Left lung (tissue), 10 donors: ENCODE data around the gene MB. TPM values are rescaled to one million over a fixed set of nuclear protein-coding genes. Genes with fewer than 3 reads are reported as not detected.

Experiments
- ATAC-seq: fragments of 200-7000 bp; cut with Tn5 transposase; one replicate; pipeline ENCODE4 v1.9.1; 2020; ENCODE audit warnings: moderate library complexity
- DNase-seq, 4 donors: peaks; one replicate each; pipeline ENCODE4 v3.0.0-alpha.2; 2013 to 2020
- H3K27ac ChIP-seq, 2 donors: fragments of 200-600 bp; sonication (generic) in 1 of 2; one replicate each; pipeline versions ENCODE4 v1.5.0 to v1.8.0; 2020 to 2021
- H3K27me3 ChIP-seq, 2 donors: fragments of 200-600 bp; sonication (generic) in 1 of 2; one replicate each; pipeline versions ENCODE4 v1.5.0 to v1.8.0; 2020 to 2021
- H3K36me3 ChIP-seq, 2 donors: fragments of 200-600 bp; sonication (generic) in 1 of 2; one replicate each; pipeline versions ENCODE4 v1.5.0 to v1.8.0; 2020 to 2021
- H3K4me1 ChIP-seq, 2 donors: fragments of 200-600 bp; one replicate each; pipeline ENCODE4 v1.8.0; 2021
- H3K4me3 ChIP-seq, 2 donors: fragments of 200-600 bp; sonication (generic) in 1 of 2; one replicate each; pipeline versions ENCODE4 v1.5.0 to v1.8.0; 2020 to 2021; ENCODE audit warnings: mild to moderate bottlenecking in 1 of 2
- H3K9me3 ChIP-seq, 2 donors: fragments of 200-600 bp; sonication (generic) in 1 of 2; one replicate each; pipeline versions ENCODE4 v1.5.0 to v1.8.0; 2020 to 2021
- CTCF ChIP-seq, 2 donors: fragments of 200-600 bp; sonication (generic) in 1 of 2; IDR thresholded peaks; one replicate each; pipeline versions ENCODE4 v1.5.0 to v1.8.0; 2021; ENCODE audit warnings: antibody characterized with exemption in 2 of 2
- intact Hi-C, 2 donors: fragments of 100-400 bp; cut with DNase I; formaldehyde crosslinking; loops; one replicate each; pipeline versions ENCODE4 v1.11.2 to v1.14.2; 2022
- polyA plus RNA-seq, 6 donors: library from polyadenylated mRNA; unstranded; fragments of 120-200 nt; gene quantifications; one replicate each; pipeline ENCODE4 v1.2.1, GENCODE V29; 2013; ENCODE audit not compliant: insufficient read length in 6 of 6
- total RNA-seq, 2 donors: library from RNA; stranded (reverse); fragmentation: NEBNext Ultra II Directional; extraction: Animal tissue kit (Norgen Biotek cat#: 25700); gene quantifications; one replicate each; pipeline ENCODE4 v1.2.1, GENCODE V29; 2021
- donor health status: DM: no; HTN: yes; CAD: no.
- donor health status: DM: no; HTN: no; CAD: no.

Gene MB
- total and polyA plus RNA-seq, 8 donors, result 0.18 to 3.3 (median 0.86) TPM

- Histone ChIP-seq H3K27ac (no peak overlapping the region), H3K4me1 (peaks cover 8 to 63% of the 10 kb centered on the region in 2 donors), H3K9me3 (peaks cover 0 to 18% of the 10 kb centered on the region in 2 donors), H3K4me3 (no peak overlapping the region), H3K27me3 (no peaks in the 10 kb centered on the region), H3K36me3 (peaks cover 4 to 74% of the 10 kb centered on the region in 2 donors)
- no peak for TF ChIP-seq CTCF (IDR thresholded peaks at IDR 0.05)
- DNase-seq (no peak), ATAC-seq (peak; percentile 41)
- intact Hi-C loops, result no loop called here
Measured at GRCh38 chr22:35661464-35661863, 44.3 kb upstream of the MB start.

GRCh38 chr22:35660291-35661127 is 43.4 kb upstream of the MB start:
- peak; percentile 54 for ATAC-seq

GRCh38 chr22:35657571-35658312 is 40.6 kb upstream of the MB start:
- Histone ChIP-seq H3K36me3 (peaks cover 4 to 63% of the 10 kb centered on the region in 2 donors), H3K9me3 (no peaks in the 10 kb centered on the region), H3K27me3 (no peaks in the 10 kb centered on the region), H3K4me1 (peaks cover 8 to 72% of the 10 kb centered on the region in 2 donors), H3K27ac (no peak overlapping the region), H3K4me3 (no peak overlapping the region)
- no peak for ATAC-seq
- no peak for DNase-seq
- intact Hi-C loops, result no loop called here
- no peak for TF ChIP-seq CTCF (IDR thresholded peaks at IDR 0.05)

More at GRCh38 chr22:35660291-35661127, 43.4 kb upstream of the MB start:
- intact Hi-C loops, result no loop called here
- Histone ChIP-seq H3K9me3 (peaks cover 0 to 9% of the 10 kb centered on the region in 2 donors), H3K27me3 (no peaks in the 10 kb centered on the region), H3K27ac (peak overlapping the region in 1 of 2 donors; percentile 6), H3K36me3 (peaks cover 4 to 74% of the 10 kb centered on the region in 2 donors), H3K4me1 (peaks cover 8 to 71% of the 10 kb centered on the region in 2 donors), H3K4me3 (no peak overlapping the region)
- DNase-seq, result no peak
- no peak for TF ChIP-seq CTCF (IDR thresholded peaks at IDR 0.05)

GRCh38 chr22:35656284-35656752 is 39.2 kb upstream of the MB start:
- peak overlapping the region in 1 of 2 donors; percentile 2 for H3K27ac ChIP-seq
- no peaks in the 10 kb centered on the region for H3K27me3 ChIP-seq
- peaks cover 8 to 59% of the 10 kb centered on the region in 2 donors for H3K4me1 ChIP-seq
- intact Hi-C loops, result no loop called here
- no peaks in the 10 kb centered on the region for H3K9me3 ChIP-seq
- ATAC-seq (peak; percentile 75), DNase-seq (no peak)
- peaks cover 4 to 58% of the 10 kb centered on the region in 2 donors for H3K36me3 ChIP-seq
- no peak for TF ChIP-seq CTCF (IDR thresholded peaks at IDR 0.05)
- H3K4me3 ChIP-seq, result no peak overlapping the region

GRCh38 chr22:35653824-35654223 is 36.7 kb upstream of the MB start:
- ATAC-seq (no peak), DNase-seq (peak in 2 of 4 donors; percentile 37 to 48)
- intact Hi-C loops, result no loop called here
- no peaks in the 10 kb centered on the region for H3K9me3 ChIP-seq
- no peak for TF ChIP-seq CTCF (IDR thresholded peaks at IDR 0.05)
- peaks cover 11 to 63% of the 10 kb centered on the region in 2 donors for H3K4me1 ChIP-seq
- H3K27ac ChIP-seq, result no peak overlapping the region
- no peaks in the 10 kb centered on the region for H3K27me3 ChIP-seq
- H3K36me3 ChIP-seq, result peaks cover under 1 to 33% of the 10 kb centered on the region in 2 donors
- no peak overlapping the region for H3K4me3 ChIP-seq
